ENCODE data around the gene IER2. TPM values are rescaled to one million over a fixed set of nuclear protein-coding genes. Genes with fewer than 3 reads are reported as not detected.

IER2 gene
- total and polyA plus RNA-seq, 2 experiments from 2014 or later = 101 to 325 TPM

GRCh38 chr19:13149628-13150186, 504 bp upstream of the IER2 start:
- Histone ChIP-seq H3K27me3 (no peaks in the 10 kb centered on the region), H3K36me3 (replicated peaks; ENCODE audit: insufficient read depth, low read depth) (no peaks in the 10 kb centered on the region), H3K9me2 (replicated peaks; ENCODE audit: insufficient read depth) (no peaks in the 10 kb centered on the region), H3K79me2 (peaks cover 47% of the 10 kb centered on the region), H3K4me2 (peak overlapping the region; percentile 95), H2AFZ (peak overlapping the region; percentile 81), H4K20me1 (ENCODE audit: insufficient read depth, poor library complexity, severe bottlenecking) (peaks cover 16% of the 10 kb centered on the region), H3K4me1 (ENCODE audit: insufficient read depth) (peaks cover 11% of the 10 kb centered on the region), H3K4me3 (peak overlapping the region; percentile 75), H3K27ac (peak overlapping the region; percentile 66), H3K9me3 (ENCODE audit: low read depth) (no peaks in the 10 kb centered on the region)
- TF ChIP-seq EZH2phosphoT487 (IDR thresholded peaks at IDR 0.05; ENCODE audit: low read depth, severe bottlenecking, unreplicated experiment) = no peak
- TF ChIP-seq EZH2 (IDR thresholded peaks at IDR 0.05; ENCODE audit: borderline replicate concordance) = no peak
- no peak for TF ChIP-seq CTCF (IDR thresholded peaks at IDR 0.05; ENCODE audit: poor library complexity)
- under 1% methylated on average over 27 of the region's 46 CpGs for WGBS (ENCODE audit: low lambda C conversion rate, missing lambda C conversion rate)
- DNase-seq (ENCODE audit: low spot score) = peak; percentile 72

GRCh38 chr19:13150931-13151604, 857 bp downstream of the IER2 start:
- H3K9me3 ChIP-seq (ENCODE audit: low read depth) = no peaks in the 10 kb centered on the region
- peaks cover 52% of the 10 kb centered on the region for H3K79me2 ChIP-seq
- DNase-seq (ENCODE audit: low spot score) = peak; percentile 35
- 2% methylated on average over 17 of the region's 34 CpGs for WGBS (ENCODE audit: low lambda C conversion rate, missing lambda C conversion rate)
- H3K27ac ChIP-seq = peak overlapping the region; percentile 100
- H3K27me3 ChIP-seq = no peaks in the 10 kb centered on the region
- peaks cover 16% of the 10 kb centered on the region for H4K20me1 ChIP-seq (ENCODE audit: insufficient read depth, poor library complexity, severe bottlenecking)
- no peaks in the 10 kb centered on the region for H3K9me2 ChIP-seq (replicated peaks; ENCODE audit: insufficient read depth)
- no peak for TF ChIP-seq EZH2 (IDR thresholded peaks at IDR 0.05; ENCODE audit: borderline replicate concordance)
- TF ChIP-seq EZH2phosphoT487 (IDR thresholded peaks at IDR 0.05; ENCODE audit: low read depth, severe bottlenecking, unreplicated experiment) = no peak
- no peak for TF ChIP-seq CTCF (IDR thresholded peaks at IDR 0.05; ENCODE audit: poor library complexity)
- no peaks in the 10 kb centered on the region for H3K36me3 ChIP-seq (replicated peaks; ENCODE audit: insufficient read depth, low read depth)
- H3K4me2 ChIP-seq = peak overlapping the region; percentile 89
- H3K4me3 ChIP-seq = peak overlapping the region; percentile 76
- H2AFZ ChIP-seq = no peak overlapping the region
- peaks cover 19% of the 10 kb centered on the region for H3K4me1 ChIP-seq (ENCODE audit: insufficient read depth)

GRCh38 chr19:13151605-13152355, 1.6 kb downstream of the IER2 start:
- 1% methylated on average over 57 of the region's 71 CpGs for WGBS (ENCODE audit: low lambda C conversion rate, missing lambda C conversion rate)
- Histone ChIP-seq H2AFZ (no peak overlapping the region), H3K36me3 (replicated peaks; ENCODE audit: insufficient read depth, low read depth) (no peaks in the 10 kb centered on the region), H3K9me3 (ENCODE audit: low read depth) (no peaks in the 10 kb centered on the region), H4K20me1 (ENCODE audit: insufficient read depth, poor library complexity, severe bottlenecking) (peaks cover 16% of the 10 kb centered on the region), H3K4me2 (peak overlapping the region; percentile 96), H3K79me2 (peaks cover 52% of the 10 kb centered on the region), H3K9me2 (replicated peaks; ENCODE audit: insufficient read depth) (no peaks in the 10 kb centered on the region), H3K27ac (peak overlapping the region; percentile 100), H3K27me3 (no peaks in the 10 kb centered on the region), H3K4me1 (ENCODE audit: insufficient read depth) (peaks cover 23% of the 10 kb centered on the region), H3K4me3 (peak overlapping the region; percentile 58)
- DNase-seq (ENCODE audit: low spot score) = peak; percentile 99
- no peak for TF ChIP-seq EZH2 (IDR thresholded peaks at IDR 0.05; ENCODE audit: borderline replicate concordance)
